WERI-Rb-1 (cell line): Measurements from ENCODE around the gene NEK2.
"Not testable (repeated sequence)": the region's sequence is repeated elsewhere in the genome, so short reads cannot be mapped to it uniquely, and the experiment has no call there.

Source experiments
- DNase-seq: peaks from one replicate; pipeline ENCODE4 v3.0.0-alpha.2; 2020
- H3K27ac ChIP-seq: fragments of 250-450 bp; sonication (Bioruptor Pico); 2 replicates; pipeline ENCODE4 v1.5.1; 2020; ENCODE audit warnings: mild to moderate bottlenecking, moderate library complexity
- H3K27me3 ChIP-seq: fragments of 250-450 bp; sonication (Bioruptor Pico); 2 replicates; pipeline ENCODE4 v1.5.1; 2021; ENCODE audit warnings: mild to moderate bottlenecking, low read depth, moderate library complexity; ENCODE audit not compliant: insufficient read depth, severe bottlenecking
- H3K36me3 ChIP-seq: fragments of 250-450 bp; sonication (Bioruptor Pico); 2 replicates; pipeline ENCODE4 v1.5.1; 2020; ENCODE audit warnings: mild to moderate bottlenecking, moderate library complexity
- H3K4me3 ChIP-seq: 2 replicates; pipeline ENCODE4 v1.5.1; 2011; ENCODE audit warnings: low read depth, mild to moderate bottlenecking, control low read depth, low read length
- H3K9me3 ChIP-seq: fragments of 250-450 bp; sonication (Bioruptor Pico); 2 replicates; pipeline ENCODE4 v1.5.1; 2021; ENCODE audit warnings: mild to moderate bottlenecking, moderate library complexity; ENCODE audit not compliant: severe bottlenecking
- CTCF ChIP-seq: IDR thresholded peaks from 2 replicates; pipeline ENCODE4 v1.5.1; 2011; ENCODE audit warnings: low read depth, mild to moderate bottlenecking, control low read depth, inconsistent platforms, low read length

Gene NEK2

GRCh38 chr1:211631168-211631567, 44.3 kb downstream of the NEK2 start:
- no peak for TF ChIP-seq CTCF
- Histone ChIP-seq H3K4me3 (no peak overlapping the region), H3K36me3 (no peaks in the 10 kb centered on the region), H3K27me3 (no peaks in the 10 kb centered on the region), H3K27ac (no peak overlapping the region), H3K9me3 (no peaks in the 10 kb centered on the region)
- no peak for DNase-seq

GRCh38 chr1:211630236-211631081, 45.0 kb downstream of the NEK2 start:
- peak; percentile 62 for DNase-seq
- Histone ChIP-seq H3K9me3 (no peaks in the 10 kb centered on the region), H3K36me3 (no peaks in the 10 kb centered on the region), H3K4me3 (no peak overlapping the region), H3K27ac (no peak overlapping the region), H3K27me3 (no peaks in the 10 kb centered on the region)
- TF ChIP-seq CTCF, result no peak

- Histone ChIP-seq H3K27me3 (no peaks in the 10 kb centered on the region), H3K27ac (no peak overlapping the region), H3K4me3 (no peak overlapping the region), H3K9me3 (no peaks in the 10 kb centered on the region), H3K36me3 (no peaks in the 10 kb centered on the region)
- DNase-seq, result peak; percentile 56
- no peak for TF ChIP-seq CTCF
Observed at GRCh38 chr1:211628417-211628816, 47.0 kb downstream of the NEK2 start.

GRCh38 chr1:211627259-211627658, 48.2 kb downstream of the NEK2 start:
- no peaks in the 10 kb centered on the region for H3K36me3 ChIP-seq
- DNase-seq, result peak; percentile 70
- no peaks in the 10 kb centered on the region for H3K9me3 ChIP-seq
- H3K27me3 ChIP-seq, result no peaks in the 10 kb centered on the region
- no peak overlapping the region for H3K4me3 ChIP-seq
- TF ChIP-seq CTCF, result 0 out of 2 replicates have a peak, but pooled peaks have one; percentile 5
- H3K27ac ChIP-seq, result peak overlapping the region; percentile 3; the same call in 1 of the 2 replicates

GRCh38 chr1:211625866-211626265, 49.6 kb downstream of the NEK2 start:
- H3K27me3 ChIP-seq, H3K36me3 ChIP-seq, H3K9me3 ChIP-seq, DNase-seq, H3K27ac ChIP-seq, H3K4me3 ChIP-seq: not testable (repeated sequence)

- Histone ChIP-seq H3K4me3 (no peak overlapping the region), H3K27me3 (no peaks in the 10 kb centered on the region), H3K27ac (no peak overlapping the region), H3K36me3 (no peaks in the 10 kb centered on the region), H3K9me3 (no peaks in the 10 kb centered on the region)
- peak; percentile 59 for DNase-seq
- TF ChIP-seq CTCF, result peak; percentile 62
Observed at GRCh38 chr1:211625040-211625439, 50.4 kb downstream of the NEK2 start.
